Lower lobe of right lung (tissue), 2 donors: ENCODE measurements around the gene FLRT1. TPM values are rescaled to one million over a fixed set of nuclear protein-coding genes. Genes with fewer than 3 reads are reported as not detected.

Experiments used
- ATAC-seq, 2 donors: fragments of 200-7000 bp; cut with Tn5 transposase; one replicate each; pipeline ENCODE4 v1.9.1; 2020 to 2022; ENCODE audit warnings: mild to moderate bottlenecking in 2 of 2, moderate library complexity in 2 of 2
- DNase-seq: peaks from one replicate; pipeline ENCODE4 v3.0.0-alpha.2; 2020
- H3K27ac ChIP-seq: fragments of 200-600 bp; one replicate; pipeline ENCODE4 v1.8.0; 2022
- H3K27me3 ChIP-seq: fragments of 200-600 bp; one replicate; pipeline ENCODE4 v1.8.0; 2022; ENCODE audit warnings: low read depth
- H3K36me3 ChIP-seq: fragments of 200-600 bp; one replicate; pipeline ENCODE4 v1.8.0; 2022; ENCODE audit warnings: mild to moderate bottlenecking
- H3K4me1 ChIP-seq: fragments of 200-600 bp; one replicate; pipeline ENCODE4 v1.8.0; 2022
- H3K4me3 ChIP-seq: fragments of 200-600 bp; one replicate; pipeline ENCODE4 v1.8.0; 2022; ENCODE audit warnings: mild to moderate bottlenecking
- H3K9me3 ChIP-seq: fragments of 200-600 bp; one replicate; pipeline ENCODE4 v1.8.0; 2022
- CTCF ChIP-seq: fragments of 200-600 bp; IDR thresholded peaks from one replicate; pipeline ENCODE4 v1.8.0; 2022; ENCODE audit warnings: antibody characterized with exemption, mild to moderate bottlenecking
- intact Hi-C: fragments of 100-400 bp; cut with DNase I; formaldehyde crosslinking; loops from one replicate; pipeline ENCODE4 v1.11.0; 2022
- total RNA-seq: library from RNA; stranded (reverse); fragmentation: NEBNext Ultra II Directional; extraction: Animal tissue kit (Norgen Biotek cat#: 25700); gene quantifications from one replicate; pipeline ENCODE4 v1.2.1, GENCODE V29; 2021
- donor health status: DM: no; HTN: yes; CAD: no; lungs with severe emphysema.

FLRT1 gene
- total RNA-seq, 1 donor from 2014 or later, result not detected

- H3K27ac ChIP-seq, result no peak overlapping the region
- intact Hi-C loops, result no loop called here
- no peaks in the 10 kb centered on the region for H3K36me3 ChIP-seq
- no peaks in the 10 kb centered on the region for H3K9me3 ChIP-seq
- no peak for TF ChIP-seq CTCF
- peaks cover 12% of the 10 kb centered on the region for H3K4me1 ChIP-seq
- ATAC-seq (peak; percentile 14 to 33), DNase-seq (no peak)
- no peak overlapping the region for H3K4me3 ChIP-seq
- H3K27me3 ChIP-seq, result peaks cover 1% of the 10 kb centered on the region
These were observed 7.9 kb upstream of the FLRT1 start for GRCh38 chr11:64027651-64028397.

GRCh38 chr11:64028398-64029115 is 7.2 kb upstream of the FLRT1 start:
- Histone ChIP-seq H3K4me3 (no peak overlapping the region), H3K36me3 (no peaks in the 10 kb centered on the region), H3K4me1 (peaks cover 12% of the 10 kb centered on the region), H3K27me3 (peaks cover 9% of the 10 kb centered on the region), H3K27ac (no peak overlapping the region), H3K9me3 (no peaks in the 10 kb centered on the region)
- TF ChIP-seq CTCF, result no peak
- intact Hi-C loops, result no loop called here
- ATAC-seq (peak in 1 of 2 donors; percentile 15), DNase-seq (no peak)

- intact Hi-C loops, result no loop called here
- H3K27me3 ChIP-seq, result peaks cover 21% of the 10 kb centered on the region
- no peaks in the 10 kb centered on the region for H3K9me3 ChIP-seq
- no peak overlapping the region for H3K27ac ChIP-seq
- no peak for TF ChIP-seq CTCF
- H3K36me3 ChIP-seq, result no peaks in the 10 kb centered on the region
- H3K4me1 ChIP-seq, result peaks cover 12% of the 10 kb centered on the region
- no peak for DNase-seq
- H3K4me3 ChIP-seq, result no peak overlapping the region
- ATAC-seq, result no peak
These were observed 6.0 kb upstream of the FLRT1 start for GRCh38 chr11:64029773-64030172.

- no peaks in the 10 kb centered on the region for H3K36me3 ChIP-seq
- no peak overlapping the region for H3K4me3 ChIP-seq
- H3K4me1 ChIP-seq, result peaks cover 20% of the 10 kb centered on the region
- DNase-seq (no peak), ATAC-seq (no peak)
- no peak for TF ChIP-seq CTCF
- peaks cover 29% of the 10 kb centered on the region for H3K27me3 ChIP-seq
- H3K27ac ChIP-seq, result no peak overlapping the region
- no peaks in the 10 kb centered on the region for H3K9me3 ChIP-seq
- intact Hi-C loops, result no loop called here
These were observed 4.7 kb upstream of the FLRT1 start for GRCh38 chr11:64031001-64031400.

- Histone ChIP-seq H3K36me3 (no peaks in the 10 kb centered on the region), H3K27ac (no peak overlapping the region), H3K4me1 (peaks cover 30% of the 10 kb centered on the region), H3K9me3 (no peaks in the 10 kb centered on the region), H3K27me3 (peaks cover 40% of the 10 kb centered on the region), H3K4me3 (no peak overlapping the region)
- no peak for TF ChIP-seq CTCF
- no peak for ATAC-seq
- DNase-seq, result no peak
- intact Hi-C loops, result no loop called here
These were observed 3.7 kb upstream of the FLRT1 start for GRCh38 chr11:64032050-64032449.
